SK-N-SH (cell line): ENCODE results near the gene UBE3B. TPM values are rescaled to one million over a fixed set of nuclear protein-coding genes. Genes with fewer than 3 reads are reported as not detected.

Source experiments
- CTCF ChIA-PET: fragments of 300-600, 350-600 bp; formaldehyde crosslinking; extraction: SDS; loops from one replicate; lab custom pipeline; 2021; lab: Yijun Ruan, JAX
- POLR2A ChIA-PET: fragments of 350-600 bp; sonication (Branson Sonifier 250); formaldehyde crosslinking; extraction: SDS; loops from one replicate; lab custom pipeline; 2020; ENCODE audit warnings: antibody characterized with exemption, inconsistent platforms; lab: Yijun Ruan, JAX
- DNase-seq: peaks from one replicate; pipeline ENCODE4 v3.0.0; 2012
- H2AFZ ChIP-seq: fragments of 200-600 bp; sonication (generic); 2 replicates; pipeline ENCODE4 v1.8.1; 2016; ENCODE audit warnings: antibody characterized with exemption, mild to moderate bottlenecking, low read depth
- H3F3A ChIP-seq: fragments of 200-600 bp; sonication (generic); replicated peaks from 2 replicates; pipeline ENCODE3; 2016; ENCODE audit warnings: antibody characterized with exemption, mild to moderate bottlenecking; ENCODE audit not compliant: insufficient read depth
- H3K27ac ChIP-seq, 2 experiments: fragments of 200-500 bp in 1 of 2; fragments of 200-600 bp in 1 of 2; sonication (Bioruptor generic) in 1 of 2; sonication (generic), shearing (Covaris generic) in 1 of 2; 2 replicates each; pipeline versions ENCODE4 v1.5.1 to v1.6.1; 2014 to 2016; ENCODE audit warnings: low read depth in 2 of 2, inconsistent platforms in 1 of 2, low read length in 1 of 2, mild to moderate bottlenecking in 1 of 2, mixed read lengths in 1 of 2
- H3K27me3 ChIP-seq: fragments of 200-600 bp; sonication (generic), shearing (Covaris generic); 2 replicates; pipeline ENCODE4 v1.6.1; 2016; ENCODE audit warnings: mixed run types; ENCODE audit not compliant: insufficient read depth
- H3K36me3 ChIP-seq, 2 experiments: fragments of 200-500 bp in 1 of 2; fragments of 200-600 bp in 1 of 2; sonication (Bioruptor generic) in 1 of 2; sonication (generic) in 1 of 2; replicated peaks in 1 of 2; 2 replicates each; pipeline versions ENCODE3 to v1.5.1; 2014 to 2016; ENCODE audit warnings: low read length in 1 of 2, mild to moderate bottlenecking in 1 of 2; ENCODE audit not compliant: insufficient read depth in 2 of 2, control insufficient read depth in 1 of 2
- H3K4me1 ChIP-seq, 2 experiments: fragments of 200-500 bp in 1 of 2; fragments of 200-600 bp in 1 of 2; sonication (Bioruptor generic) in 1 of 2; sonication (generic), shearing (Covaris generic) in 1 of 2; 2 replicates each; pipeline versions ENCODE4 v1.5.1 to v1.6.1; 2014 to 2016; ENCODE audit warnings: low read depth in 1 of 2, low read length in 1 of 2, mixed run types in 1 of 2; ENCODE audit not compliant: insufficient read depth in 2 of 2, control insufficient read depth in 1 of 2
- H3K4me2 ChIP-seq: fragments of 200-600 bp; sonication (generic), shearing (Covaris generic); 2 replicates; pipeline ENCODE4 v1.6.1; 2017; ENCODE audit warnings: mixed run types
- H3K4me3 ChIP-seq, 2 experiments: fragments of 200-500 bp in 1 of 2; fragments of 200-600 bp in 1 of 2; sonication (Bioruptor generic) in 1 of 2; sonication (generic), shearing (Covaris generic) in 1 of 2; 2 replicates each; pipeline versions ENCODE4 v1.5.1 to v1.8.1; 2014 to 2016; ENCODE audit warnings: low read depth in 2 of 2, inconsistent platforms in 1 of 2, low read length in 1 of 2, mild to moderate bottlenecking in 1 of 2, mixed read lengths in 1 of 2, moderate library complexity in 1 of 2
- H3K79me2 ChIP-seq: fragments of 200-600 bp; sonication (generic); 2 replicates; pipeline ENCODE4 v1.8.1; 2017; ENCODE audit warnings: mild to moderate bottlenecking; ENCODE audit not compliant: insufficient read depth
- H3K9ac ChIP-seq: fragments of 200-600 bp; sonication (generic); 2 replicates; pipeline ENCODE4 v1.6.1; 2017; ENCODE audit warnings: mixed run types
- H3K9me2 ChIP-seq: fragments of 200-600 bp; sonication (generic); 2 replicates; pipeline ENCODE4 v1.6.1; 2017; ENCODE audit warnings: mixed run types
- H3K9me3 ChIP-seq: fragments of 200-600 bp; sonication (generic); 2 replicates; pipeline ENCODE4 v1.6.1; 2017; ENCODE audit warnings: mixed run types, mild to moderate bottlenecking, moderate library complexity
- H4K20me1 ChIP-seq: fragments of 200-600 bp; sonication (generic); 2 replicates; pipeline ENCODE4 v1.6.1; 2017; ENCODE audit warnings: mild to moderate bottlenecking, mixed run types; ENCODE audit not compliant: insufficient read depth
- EP300 ChIP-seq, 2 experiments: IDR thresholded peaks; 2 replicates each; pipeline versions ENCODE4 v1.4.0 to v1.6.1; 2012; ENCODE audit warnings: borderline replicate concordance in 1 of 2, low read depth in 1 of 2, low read length in 1 of 2
- FOXJ3 ChIP-seq: sonication (generic); formaldehyde crosslinking; IDR thresholded peaks from 2 replicates; pipeline ENCODE4 v1.5.1; 2020; ENCODE audit warnings: mild to moderate bottlenecking, missing genetic modification reagents
- GATA2 ChIP-seq: sonication (generic); formaldehyde crosslinking; IDR thresholded peaks from 2 replicates; pipeline ENCODE4 v1.5.0; 2020; ENCODE audit warnings: mild to moderate bottlenecking, missing genetic modification reagents
- JUND ChIP-seq: IDR thresholded peaks from 2 replicates; pipeline ENCODE4 v1.4.0; 2012
- REST ChIP-seq: IDR thresholded peaks from 2 replicates; pipeline ENCODE4 v1.6.1; 2012; ENCODE audit warnings: mild to moderate bottlenecking, low read depth, low read length, moderate library complexity
- SMC3 ChIP-seq: IDR thresholded peaks from 2 replicates; pipeline ENCODE4 v1.6.1; 2012; ENCODE audit warnings: low read depth, low read length, improper control_type of control experiment
- TAF1 ChIP-seq: IDR thresholded peaks from 2 replicates; pipeline ENCODE4 v1.6.1; 2012; ENCODE audit warnings: low read depth, mild to moderate bottlenecking, low read length, moderate library complexity, borderline replicate concordance
- TEAD4 ChIP-seq: IDR thresholded peaks from 2 replicates; pipeline ENCODE4 v1.4.0; 2012; ENCODE audit warnings: mild to moderate bottlenecking, borderline replicate concordance; ENCODE audit not compliant: insufficient read depth
- WGBS: methylation state at CpG from one replicate; pipeline ENCODE4 v1.1.6; 2017; ENCODE audit warnings: low lambda C conversion rate; 5-methylcytosine and 5-hydroxymethylcytosine counted together
- polyA plus RNA-seq, 3 experiments: library from polyadenylated mRNA; depleted of rRNA; stranded (reverse); fragments of >200 nt; gene quantifications; 2 replicates each; pipeline ENCODE4 v1.2.3, GENCODE V29; 2012

UBE3B gene
- polyA plus RNA-seq, 1 of the 3 experiments (the other 2 are of a cell fraction), result 28.6 TPM

- peaks cover 17 to 49% of the 10 kb centered on the region in 2 experiments for H3K36me3 ChIP-seq
- CTCF ChIA-PET, result interaction anchor here (0.6 to 4.4 kb wide), 3 partner anchors 37 to 388 kb away, joined by 3 to 21 read pairs (median 3); no protein-coding TSS in a partner anchor
- no peak for TF ChIP-seq FOXJ3 (CRISPR knock-in tag)
- TF ChIP-seq REST, result peak; percentile 23; the same call in 1 of the 2 replicates
- TF ChIP-seq, all 33 proteins: peak for 1
- H3F3A ChIP-seq, result peaks cover 38% of the 10 kb centered on the region
- H3K79me2 ChIP-seq, result peaks cover 85% of the 10 kb centered on the region
- H3K4me2 ChIP-seq, result peak overlapping the region; percentile 80; the same call in 1 of the 2 replicates
- peaks cover 48 to 71% of the 10 kb centered on the region in 2 experiments for H3K4me1 ChIP-seq
- POLR2A ChIA-PET, result interaction anchor here (1.3 kb wide), 1 partner anchor 12 kb away, joined by 3 read pairs; the partner anchor contains the start of genes KCTD10 and UBE3B
- DNase-seq, result no peak
- no peaks in the 10 kb centered on the region for H3K27me3 ChIP-seq
- 90% methylated on average over 14 of the region's 14 CpGs for whole genome bisulfite sequencing
- no peaks in the 10 kb centered on the region for H3K9me2 ChIP-seq
- H2AFZ ChIP-seq, result no peak overlapping the region
- peaks cover 11% of the 10 kb centered on the region for H4K20me1 ChIP-seq
- no peak overlapping the region for H3K4me3 ChIP-seq
- peak overlapping the region; percentile 83 to 99; a peak in 3 of 4 replicates for H3K27ac ChIP-seq
- H3K9ac ChIP-seq, result no peak overlapping the region
- H3K9me3 ChIP-seq, result no peaks in the 10 kb centered on the region
These were observed 12.6 kb upstream of the UBE3B start for GRCh38 chr12:109464642-109465351.

- no peak overlapping the region for H3K27ac ChIP-seq
- ChIA-PET CTCF (no interaction called here), POLR2A (no interaction called here)
- H3K9ac ChIP-seq, result no peak overlapping the region
- no peak overlapping the region for H2AFZ ChIP-seq
- TF ChIP-seq SMC3 (no peak), TEAD4 (no peak), TAF1 (no peak), GATA2 (no peak), JUND (no peak), EP300 (IDR thresholded peaks at IDR 0.05; ENCODE audit: borderline replicate concordance in 1 of 2, low read depth in 1 of 2, low read length in 1 of 2) (no peak)
- TF ChIP-seq, all 33 proteins: peak for 0
- H4K20me1 ChIP-seq, result peaks cover 26% of the 10 kb centered on the region
- peaks cover 40 to 65% of the 10 kb centered on the region in 2 experiments for H3K4me1 ChIP-seq
- no peaks in the 10 kb centered on the region for H3K27me3 ChIP-seq
- H3K79me2 ChIP-seq, result peaks cover 85% of the 10 kb centered on the region
- H3K4me2 ChIP-seq, result no peak overlapping the region
- H3F3A ChIP-seq, result peaks cover 36% of the 10 kb centered on the region
- no peak for DNase-seq
- 100% methylated on average over 2 of the region's 2 CpGs for WGBS
- no peaks in the 10 kb centered on the region for H3K9me2 ChIP-seq
- no peak overlapping the region for H3K4me3 ChIP-seq
- H3K9me3 ChIP-seq, result no peaks in the 10 kb centered on the region
- peaks cover 12 to 56% of the 10 kb centered on the region in 2 experiments for H3K36me3 ChIP-seq
These were observed 11.1 kb upstream of the UBE3B start for GRCh38 chr12:109466305-109466704.
